Measurements from ENCODE around the gene SCUBE3. TPM values are rescaled to one million over a fixed set of nuclear protein-coding genes. Genes with fewer than 3 reads are reported as not detected.

The SCUBE3 gene
- total and polyA plus RNA-seq, 10 donors, result 0.03 to 0.43 (median 0.11) TPM; not detected in 1

- no peak overlapping the region for H3K4me3 ChIP-seq
- H3K36me3 ChIP-seq, result no peaks in the 10 kb centered on the region
- no peak for DNase-seq
- 54 to 71% (median 65%) methylated on average over 2 of the region's 2 CpGs for WGBS, 5 donors
- no peaks in the 10 kb centered on the region for H3K9me3 ChIP-seq
- intact Hi-C loops (cut with DNase I; ENCODE audit: low total_unique reads), result no loop called here
- peaks cover 0 to 8% (median 0%) of the 10 kb centered on the region in 7 donors for H3K27me3 ChIP-seq (replicated peaks in 1 of 7)
- TF ChIP-seq POLR2AphosphoS5 (IDR thresholded peaks at IDR 0.05) (no peak), CTCF (IDR thresholded peaks at IDR 0.05 in 8 of 11, conservative IDR thresholded peaks at IDR 0.05 in 3 of 11) (no peak), POLR2A (IDR thresholded peaks at IDR 0.05) (no peak)
- no peaks in the 10 kb centered on the region for H3K4me1 ChIP-seq
- H3K27ac ChIP-seq, result no peak overlapping the region
Observed at GRCh38 chr6:35174088-35174434, 39.7 kb upstream of the SCUBE3 start.

DNA sequence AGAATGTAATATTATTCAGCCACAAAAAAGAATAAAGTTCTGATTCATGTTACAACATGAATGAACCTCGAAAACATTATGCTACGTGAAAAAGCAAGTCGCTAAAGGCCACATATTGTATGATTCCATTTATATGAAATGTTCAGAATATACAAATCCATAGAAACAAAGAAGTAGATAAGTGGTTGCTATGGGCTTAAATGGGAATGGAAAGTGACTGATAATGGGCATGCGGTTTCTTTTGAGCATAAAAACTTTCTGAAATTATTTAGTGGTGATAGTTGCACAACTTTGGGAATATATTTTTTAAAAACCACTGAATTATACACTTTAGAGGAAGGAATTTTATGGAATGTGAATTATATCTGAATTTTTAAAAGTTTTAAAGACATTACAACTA lies 39.3 kb upstream of the SCUBE3 start:
- intact Hi-C loops (cut with DNase I; ENCODE audit: low total_unique reads), result no loop called here
- H3K9me3 ChIP-seq, result no peaks in the 10 kb centered on the region
- TF ChIP-seq POLR2A (IDR thresholded peaks at IDR 0.05) (no peak), CTCF (IDR thresholded peaks at IDR 0.05 in 8 of 11, conservative IDR thresholded peaks at IDR 0.05 in 3 of 11) (no peak), POLR2AphosphoS5 (IDR thresholded peaks at IDR 0.05) (no peak)
- no peak for DNase-seq
- no peak overlapping the region for H3K27ac ChIP-seq
- no peaks in the 10 kb centered on the region for H3K36me3 ChIP-seq
- no peaks in the 10 kb centered on the region for H3K4me1 ChIP-seq
- 93 to 97% (median 95%) methylated on average over 4 of the region's 4 CpGs for WGBS, 5 donors
- no peak overlapping the region for H3K4me3 ChIP-seq
- peaks cover 0 to 8% (median 0%) of the 10 kb centered on the region in 7 donors for H3K27me3 ChIP-seq (replicated peaks in 1 of 7)

DNA sequence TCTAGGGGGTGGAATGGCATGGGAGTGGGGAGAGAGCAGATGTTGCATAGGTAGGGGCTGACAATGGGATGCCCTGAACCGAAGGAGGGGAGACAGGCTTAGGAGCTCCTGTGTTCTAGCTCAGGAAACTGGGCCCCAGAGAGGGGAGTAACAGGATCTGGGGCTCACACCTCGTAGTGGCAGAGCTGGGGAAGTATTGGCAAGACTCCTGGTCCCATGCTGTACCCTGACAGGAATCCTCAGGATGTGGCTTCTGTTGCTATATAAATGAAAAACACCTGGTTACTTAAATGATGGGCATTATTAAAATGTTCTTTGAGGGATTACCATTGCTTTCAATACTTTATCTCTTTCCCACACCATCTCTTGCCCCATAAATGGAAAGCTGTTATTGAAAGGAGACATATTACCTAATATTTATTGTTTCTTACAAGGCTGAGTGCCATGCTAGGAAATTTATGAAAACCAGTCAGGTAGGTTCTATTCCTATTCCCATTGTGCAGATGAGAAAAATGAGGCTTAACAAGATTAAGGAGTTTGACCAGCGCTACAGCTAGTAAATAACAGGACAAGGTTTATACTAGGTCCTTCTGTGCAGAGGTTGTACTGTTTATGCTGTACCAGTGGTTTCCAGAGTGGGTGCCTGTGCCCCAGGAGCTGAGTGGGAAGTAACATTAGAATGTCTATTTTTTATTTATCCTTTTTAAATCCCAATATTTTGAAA lies 37.3 kb upstream of the SCUBE3 start:
- TF ChIP-seq POLR2A (IDR thresholded peaks at IDR 0.05) (no peak), CTCF (IDR thresholded peaks at IDR 0.05 in 8 of 11, conservative IDR thresholded peaks at IDR 0.05 in 3 of 11) (no peak), POLR2AphosphoS5 (IDR thresholded peaks at IDR 0.05) (no peak)
- 42 to 60% (median 46%) methylated on average over 3 of the region's 3 CpGs for WGBS, 5 donors
- peaks cover 0 to 8% (median 0%) of the 10 kb centered on the region in 7 donors for H3K27me3 ChIP-seq (replicated peaks in 1 of 7)

GRCh38 chr6:35177157-35177556 lies 36.6 kb upstream of the SCUBE3 start:
- Histone ChIP-seq H3K9me3 (no peaks in the 10 kb centered on the region), H3K4me3 (no peak overlapping the region), H3K27me3 (replicated peaks in 1 of 7) (peaks cover 0 to 14% (median 3%) of the 10 kb centered on the region in 7 donors), H3K36me3 (no peaks in the 10 kb centered on the region), H3K27ac (no peak overlapping the region), H3K4me1 (peaks cover 0 to 6% (median 0%) of the 10 kb centered on the region in 6 donors)
- WGBS, 5 donors, result 68 to 85% (median 74%) methylated on average over 3 of the region's 3 CpGs
- TF ChIP-seq CTCF (IDR thresholded peaks at IDR 0.05 in 8 of 11, conservative IDR thresholded peaks at IDR 0.05 in 3 of 11) (no peak), POLR2A (IDR thresholded peaks at IDR 0.05) (no peak), POLR2AphosphoS5 (IDR thresholded peaks at IDR 0.05) (no peak)
- intact Hi-C loops (cut with DNase I; ENCODE audit: low total_unique reads), result no loop called here
- DNase-seq, result no peak

More for the DNA sequence above, 37.3 kb upstream of the SCUBE3 start:
- H3K4me1 ChIP-seq, result no peaks in the 10 kb centered on the region
- H3K36me3 ChIP-seq, result no peaks in the 10 kb centered on the region
- no peak overlapping the region for H3K27ac ChIP-seq
- H3K9me3 ChIP-seq, result no peaks in the 10 kb centered on the region
- no peak for DNase-seq
- H3K4me3 ChIP-seq, result no peak overlapping the region
- intact Hi-C loops (cut with DNase I; ENCODE audit: low total_unique reads), result no loop called here
